Measurements from ENCODE around the gene RSPH9. TPM values are rescaled to one million over a fixed set of nuclear protein-coding genes. Genes with fewer than 3 reads are reported as not detected.

The RSPH9 gene
- total RNA-seq, 1 donor from 2014 or later: 0.63 TPM

DNA sequence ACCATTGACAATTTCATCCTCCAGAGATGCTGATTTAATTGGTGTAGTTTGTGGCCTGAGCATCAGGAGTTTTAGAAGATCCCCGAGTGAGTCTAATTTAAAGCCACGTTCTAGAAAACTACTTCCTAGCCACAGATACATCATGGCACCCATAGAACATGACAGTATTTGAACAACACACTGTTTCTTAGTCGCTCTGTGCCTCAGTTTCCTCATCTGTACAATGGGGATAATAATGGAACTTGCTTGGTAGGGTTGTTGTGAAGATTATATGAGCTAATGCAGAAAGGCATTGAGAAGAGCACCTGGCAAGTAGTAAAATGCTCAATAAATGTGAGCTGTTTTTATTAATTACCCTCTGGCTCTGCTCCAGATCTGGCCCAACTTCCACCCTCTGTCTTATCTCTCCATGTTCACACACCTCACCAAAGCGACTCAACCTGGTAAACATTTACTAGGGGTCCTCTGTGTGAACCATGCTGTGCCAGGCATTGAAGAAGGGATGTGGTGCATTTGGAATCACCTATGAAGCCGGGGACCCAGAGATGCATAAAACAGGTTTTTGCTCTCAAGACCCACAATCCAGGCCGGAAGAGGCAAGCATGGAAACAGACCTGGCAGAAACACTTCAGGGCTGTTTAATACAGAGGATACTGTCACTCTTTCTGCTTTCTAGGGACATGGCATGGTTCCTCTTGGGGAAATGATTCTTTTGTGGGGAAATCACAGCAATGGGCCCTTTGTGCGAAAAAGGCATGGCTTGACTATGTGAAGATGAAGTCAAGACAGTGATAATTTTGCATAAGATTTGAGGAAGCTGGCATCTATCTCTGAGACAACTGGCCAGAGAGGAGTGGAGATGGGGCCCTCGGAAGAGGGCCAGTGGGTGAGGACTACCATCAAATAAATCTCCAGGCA, 58.9 kb downstream of the RSPH9 start:
- no peak overlapping the region for H3K4me3 Mint-ChIP-seq
- no peak for DNase-seq (ENCODE audit: low read depth, low spot score)
- TF ChIP-seq, protein P1, sequence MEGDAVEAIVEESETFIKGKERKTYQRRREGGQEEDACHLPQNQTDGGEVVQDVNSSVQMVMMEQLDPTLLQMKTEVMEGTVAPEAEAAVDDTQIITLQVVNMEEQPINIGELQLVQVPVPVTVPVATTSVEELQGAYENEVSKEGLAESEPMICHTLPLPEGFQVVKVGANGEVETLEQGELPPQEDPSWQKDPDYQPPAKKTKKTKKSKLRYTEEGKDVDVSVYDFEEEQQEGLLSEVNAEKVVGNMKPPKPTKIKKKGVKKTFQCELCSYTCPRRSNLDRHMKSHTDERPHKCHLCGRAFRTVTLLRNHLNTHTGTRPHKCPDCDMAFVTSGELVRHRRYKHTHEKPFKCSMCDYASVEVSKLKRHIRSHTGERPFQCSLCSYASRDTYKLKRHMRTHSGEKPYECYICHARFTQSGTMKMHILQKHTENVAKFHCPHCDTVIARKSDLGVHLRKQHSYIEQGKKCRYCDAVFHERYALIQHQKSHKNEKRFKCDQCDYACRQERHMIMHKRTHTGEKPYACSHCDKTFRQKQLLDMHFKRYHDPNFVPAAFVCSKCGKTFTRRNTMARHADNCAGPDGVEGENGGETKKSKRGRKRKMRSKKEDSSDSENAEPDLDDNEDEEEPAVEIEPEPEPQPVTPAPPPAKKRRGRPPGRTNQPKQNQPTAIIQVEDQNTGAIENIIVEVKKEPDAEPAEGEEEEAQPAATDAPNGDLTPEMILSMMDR (conservative IDR thresholded peaks at IDR 0.05): no peak
- no peaks in the 10 kb centered on the region for H3K27me3 Mint-ChIP-seq (ENCODE audit: low read depth)
- H3K27ac Mint-ChIP-seq (ENCODE audit: unreplicated experiment): no peak overlapping the region
- no peaks in the 10 kb centered on the region for H3K9me3 Mint-ChIP-seq
- H3K36me3 Mint-ChIP-seq (ENCODE audit: low read depth): no peaks in the 10 kb centered on the region
- H3K4me1 Mint-ChIP-seq: peaks cover 59% of the 10 kb centered on the region

DNA sequence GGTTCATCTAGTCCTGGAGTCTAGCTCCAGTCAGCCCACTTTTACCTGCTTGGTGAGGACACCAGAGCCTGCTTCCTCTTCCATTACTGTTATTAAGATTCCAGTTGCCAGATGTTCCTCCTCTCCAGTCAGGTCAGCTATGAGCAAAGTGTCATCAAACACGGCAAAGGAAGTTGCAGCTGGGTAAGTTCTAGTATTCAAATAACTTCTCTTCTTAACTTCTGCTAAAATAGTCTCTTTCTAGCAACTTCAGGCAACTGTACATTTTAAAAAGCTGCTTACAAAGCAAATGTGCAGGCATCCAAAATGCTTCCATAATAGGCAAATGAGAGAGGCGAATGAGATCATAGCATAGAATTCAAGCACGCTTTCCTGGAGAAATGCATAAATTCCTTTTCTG, 61.2 kb downstream of the RSPH9 start:
- no peak for DNase-seq (ENCODE audit: low read depth, low spot score)
- no peaks in the 10 kb centered on the region for H3K36me3 Mint-ChIP-seq (ENCODE audit: low read depth)
- no peaks in the 10 kb centered on the region for H3K9me3 Mint-ChIP-seq
- peaks cover 48% of the 10 kb centered on the region for H3K4me1 Mint-ChIP-seq
- H3K27me3 Mint-ChIP-seq (ENCODE audit: low read depth): no peaks in the 10 kb centered on the region
- no peak overlapping the region for H3K4me3 Mint-ChIP-seq
- TF ChIP-seq, protein P1 (conservative IDR thresholded peaks at IDR 0.05): no peak
- H3K27ac Mint-ChIP-seq (ENCODE audit: unreplicated experiment): no peak overlapping the region

GRCh38 chr6:43706788-43707187, 62.0 kb downstream of the RSPH9 start:
- H3K9me3 Mint-ChIP-seq: no peaks in the 10 kb centered on the region
- H3K4me1 Mint-ChIP-seq: peaks cover 52% of the 10 kb centered on the region
- DNase-seq (ENCODE audit: low read depth, low spot score): no peak
- TF ChIP-seq, protein P1 (conservative IDR thresholded peaks at IDR 0.05): no peak
- no peaks in the 10 kb centered on the region for H3K27me3 Mint-ChIP-seq (ENCODE audit: low read depth)
- H3K27ac Mint-ChIP-seq (ENCODE audit: unreplicated experiment): no peak overlapping the region
- no peaks in the 10 kb centered on the region for H3K36me3 Mint-ChIP-seq (ENCODE audit: low read depth)
- no peak overlapping the region for H3K4me3 Mint-ChIP-seq

DNA sequence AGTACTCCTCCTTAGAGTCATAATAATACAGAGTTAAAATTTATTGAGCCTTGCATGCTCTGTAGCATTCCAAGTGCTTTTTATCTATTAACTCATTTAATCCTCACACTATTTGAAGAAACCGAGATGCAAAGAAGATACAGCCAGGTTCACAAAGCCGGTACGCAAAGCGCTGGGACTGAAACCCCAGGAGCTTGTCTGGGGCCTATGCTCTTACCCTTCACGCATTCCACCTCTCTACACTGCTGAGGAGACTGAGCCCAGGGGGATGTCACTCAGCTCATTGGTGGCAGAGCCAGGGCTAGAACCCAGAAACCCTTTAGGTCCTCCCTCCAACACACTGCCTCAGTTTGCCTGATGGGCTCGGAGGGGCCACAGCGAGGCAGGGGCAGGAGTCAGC, 62.4 kb downstream of the RSPH9 start:
- no peaks in the 10 kb centered on the region for H3K36me3 Mint-ChIP-seq (ENCODE audit: low read depth)
- DNase-seq (ENCODE audit: low read depth, low spot score): no peak
- no peak overlapping the region for H3K4me3 Mint-ChIP-seq
- no peaks in the 10 kb centered on the region for H3K27me3 Mint-ChIP-seq (ENCODE audit: low read depth)
- H3K9me3 Mint-ChIP-seq: no peaks in the 10 kb centered on the region
- TF ChIP-seq, protein P1 (conservative IDR thresholded peaks at IDR 0.05): no peak
- peaks cover 50% of the 10 kb centered on the region for H3K4me1 Mint-ChIP-seq
- no peak overlapping the region for H3K27ac Mint-ChIP-seq (ENCODE audit: unreplicated experiment)

- no peak overlapping the region for H3K27ac Mint-ChIP-seq (ENCODE audit: unreplicated experiment)
Measured at GRCh38 chr6:43707767-43708166, 62.9 kb downstream of the RSPH9 start.

More at GRCh38 chr6:43707767-43708166, 62.9 kb downstream of the RSPH9 start:
- TF ChIP-seq, protein P1 (conservative IDR thresholded peaks at IDR 0.05): no peak
- DNase-seq (ENCODE audit: low read depth, low spot score): no peak
- Mint-ChIP-seq H3K27me3 (ENCODE audit: low read depth) (no peaks in the 10 kb centered on the region), H3K9me3 (no peaks in the 10 kb centered on the region), H3K36me3 (ENCODE audit: low read depth) (no peaks in the 10 kb centered on the region), H3K4me1 (peaks cover 45% of the 10 kb centered on the region), H3K4me3 (no peak overlapping the region)

All from neural crest cell (in vitro differentiated cells).